Vagina (tissue), 2 donors: ENCODE results near the gene CD79A.

Experiments used
- CTCF ChIP-seq, 3 experiments: fragments of 450-650 bp in 2 of 3; fragments of 200-600 bp in 1 of 3; sonication (generic) in 1 of 3; IDR thresholded peaks; one replicate each; pipeline ENCODE4 v1.5.1; 2017 to 2019; ENCODE audit warnings: antibody characterized with exemption in 3 of 3, mild to moderate bottlenecking in 2 of 3, moderate library complexity in 2 of 3
- POLR2A ChIP-seq, 2 donors: fragments of 450-650 bp; IDR thresholded peaks; one replicate each; pipeline ENCODE4 v1.6.1; 2017; ENCODE audit warnings: antibody characterized with exemption in 2 of 2, mild to moderate bottlenecking in 2 of 2, moderate library complexity in 2 of 2

- TF ChIP-seq POLR2A (IDR thresholded peaks at IDR 0.05) = no peak
- TF ChIP-seq CTCF (IDR thresholded peaks at IDR 0.05) = no peak
Measured at GRCh38 chr19:41918095-41918494, 41.0 kb downstream of the CD79A start.
